K562 (cell line): ENCODE results near the gene TSPAN18. TPM values are rescaled to one million over a fixed set of nuclear protein-coding genes. Genes with fewer than 3 reads are reported as not detected.

Experiments
- ATAC-seq: fragments of 200-7000 bp; cut with Tn5 transposase; 3 replicates; pipeline ENCODE4 v1.9.1; 2020; ENCODE audit warnings: moderate library complexity
- BruUV-seq: library from RNA; stranded (reverse); fragments of 400-500 nt; replicated peaks from 2 replicates; lab custom pipeline; 2021; lab: Mats Ljungman, UMichigan
- CTCF ChIA-PET: fragments of 300-600 bp; formaldehyde crosslinking; extraction: SDS; loops from one replicate; lab custom pipeline; 2021; ENCODE audit warnings: low intra/inter-chr PET ratio; lab: Yijun Ruan, JAX
- POLR2A ChIA-PET: fragments of 300-600, 350-650 bp; sonication (Branson Sonifier 250); formaldehyde crosslinking; extraction: SDS; loops from one replicate; lab custom pipeline; 2021; ENCODE audit warnings: antibody characterized with exemption, inconsistent platforms; lab: Yijun Ruan, JAX
- DNase-seq, 4 experiments: peaks; one replicate each; pipeline versions ENCODE4 v3.0.0 to v3.0.0-alpha.2; 2011 to 2018; ENCODE audit warnings: low spot score in 3 of 4, mixed read lengths in 3 of 4; ENCODE audit errors: extremely low read depth in 1 of 4
- FAIRE-seq: peaks from 2 replicates; lab custom pipeline; 2011; peaks lifted over from hg19 to GRCh38; lab: Jason Lieb, UNC
- H2AFZ ChIP-seq: 2 replicates; pipeline ENCODE4 v1.6.0; 2011; ENCODE audit warnings: low read depth, low read length, control low read depth, inconsistent platforms
- H3K27ac ChIP-seq: fragments of 200-600 bp; 3 replicates; pipeline ENCODE4 v1.8.0; 2011; ENCODE audit warnings: low read depth, mild to moderate bottlenecking, control low read depth, inconsistent platforms, low read length, moderate library complexity, mixed read lengths; ENCODE audit errors: extremely low read depth
- H3K27me3 ChIP-seq, 2 experiments: fragments of 300-600 bp in 1 of 2; 2 replicates in 1 of 2; 3 replicates in 1 of 2; pipeline versions ENCODE4 v1.6.0 to v1.8.0; 2011; ENCODE audit warnings: inconsistent platforms in 2 of 2, low read length in 2 of 2, mild to moderate bottlenecking in 1 of 2, mixed read lengths in 1 of 2, moderate library complexity in 1 of 2; ENCODE audit not compliant: control insufficient read depth in 2 of 2, insufficient read depth in 2 of 2
- H3K36me3 ChIP-seq: fragments of 300-600 bp; 3 replicates; pipeline ENCODE4 v1.8.0; 2011; ENCODE audit warnings: mild to moderate bottlenecking, low read length, inconsistent platforms; ENCODE audit not compliant: control insufficient read depth, insufficient read depth
- H3K4me1 ChIP-seq, 2 experiments: fragments of 200-600 bp in 1 of 2; replicated peaks in 1 of 2; 2 replicates in 1 of 2; 3 replicates in 1 of 2; pipeline versions ENCODE4 v1.5.1 to v1.8.0; 2011; ENCODE audit warnings: inconsistent platforms in 2 of 2, low read length in 2 of 2, mild to moderate bottlenecking in 1 of 2, mixed read lengths in 1 of 2, moderate library complexity in 1 of 2; ENCODE audit not compliant: control insufficient read depth in 2 of 2, insufficient read depth in 2 of 2
- H3K4me2 ChIP-seq: 2 replicates; pipeline ENCODE4 v1.6.1; 2011; ENCODE audit warnings: low read length, control low read depth, inconsistent platforms, mixed read lengths; ENCODE audit not compliant: insufficient read depth
- H3K4me3 ChIP-seq: fragments of 200-600 bp; sonication (generic), shearing (Covaris generic); 2 replicates; pipeline ENCODE4 v1.5.1; 2016; ENCODE audit warnings: control low read depth, inconsistent platforms
- H3K79me2 ChIP-seq: fragments of 200-600 bp; 3 replicates; pipeline ENCODE4 v1.8.0; 2011; ENCODE audit warnings: low read length, inconsistent platforms; ENCODE audit not compliant: control insufficient read depth, insufficient read depth
- H3K9ac ChIP-seq, 2 experiments: 2 replicates each; pipeline versions ENCODE4 v1.6.0 to v1.6.1; 2011; ENCODE audit warnings: low read depth in 2 of 2, low read length in 2 of 2, control low read depth in 1 of 2, inconsistent platforms in 1 of 2, mild to moderate bottlenecking in 1 of 2, mixed read lengths in 1 of 2; ENCODE audit not compliant: insufficient read depth in 1 of 2
- H3K9me1 ChIP-seq: one replicate; pipeline ENCODE4 v1.6.0; 2011; ENCODE audit warnings: inconsistent platforms, mild to moderate bottlenecking, low read length, moderate library complexity; ENCODE audit not compliant: control insufficient read depth, insufficient read depth
- H3K9me3 ChIP-seq: replicated peaks from 2 replicates; pipeline ENCODE4 v1.5.1; 2011; ENCODE audit warnings: low read depth, low read length, inconsistent platforms; ENCODE audit not compliant: control insufficient read depth, insufficient read depth
- H4K20me1 ChIP-seq: replicated peaks from 2 replicates; pipeline ENCODE4 v1.6.1; 2011; ENCODE audit warnings: low read length, inconsistent platforms, mixed read lengths; ENCODE audit not compliant: control insufficient read depth, insufficient read depth
- ERF ChIP-seq: fragments of 450-650 bp; formaldehyde crosslinking; IDR thresholded peaks from 2 replicates; pipeline ENCODE4 v1.4.0; 2020; ENCODE audit warnings: mild to moderate bottlenecking, mixed read lengths
- OTX1 ChIP-seq: fragments of 450-650 bp; formaldehyde crosslinking; IDR thresholded peaks from 2 replicates; pipeline ENCODE4 v1.4.0; 2022; ENCODE audit warnings: mild to moderate bottlenecking
- THRB ChIP-seq: fragments of 450-650 bp; formaldehyde crosslinking; conservative IDR thresholded peaks from 2 replicates; pipeline ENCODE4 v1.4.0; 2022; ENCODE audit warnings: mild to moderate bottlenecking, missing genetic modification characterization
- TRIM28 ChIP-seq: fragments of 450-650 bp; IDR thresholded peaks from 2 replicates; pipeline ENCODE4 v1.6.1; 2017
- TSC22D4 ChIP-seq: fragments of 450-650 bp; IDR thresholded peaks from 2 replicates; pipeline ENCODE4 v1.6.1; 2016; ENCODE audit warnings: missing genetic modification characterization, missing biosample characterization, control low read depth
- ZBTB26 ChIP-seq: fragments of 450-650 bp; formaldehyde crosslinking; IDR thresholded peaks from 2 replicates; pipeline ENCODE4 v1.4.0; 2022; ENCODE audit warnings: missing genetic modification characterization
- ZBTB43 ChIP-seq: sonication (generic); formaldehyde crosslinking; IDR thresholded peaks from 2 replicates; pipeline ENCODE4 v1.8.0; 2023; ENCODE audit warnings: mild to moderate bottlenecking, missing genetic modification reagents
- ZNF511 ChIP-seq: sonication (generic); formaldehyde crosslinking; IDR thresholded peaks from 2 replicates; pipeline ENCODE4 v1.8.0; 2022; ENCODE audit warnings: mild to moderate bottlenecking, missing genetic modification reagents
- WGBS: fragments of 100-300 bp; shearing (Covaris generic); methylation state at CpG from one replicate; pipeline ENCODE4 v1.1.6; 2016; ENCODE audit warnings: low coverage, mixed read lengths; ENCODE audit not compliant: insufficient coverage; ENCODE audit errors: missing lambda C conversion rate; 5-methylcytosine and 5-hydroxymethylcytosine counted together
- in situ Hi-C: fragments of 300-500 bp; cut with MboI; formaldehyde crosslinking; loops from 4 replicates; pipeline ENCODE4 v1.15.0; 2018; ENCODE audit warnings: inconsistent platforms, mixed read lengths
- intact Hi-C: fragments of 100-400 bp; cut with micrococcal nuclease; formaldehyde crosslinking; loops from 2 replicates; pipeline ENCODE4 v1.14.2; 2022
- polyA plus RNA-seq, 8 experiments: library from polyadenylated mRNA; depleted of rRNA in 4 of 8; stranded (reverse) in 5 of 8; unstranded in 3 of 8; fragments of >200 nt; fragmentation: Nextera tagmentation in 2 of 8; fragmentation: Illumina TruSeq in 1 of 8; extraction: Ambion mirVana in 2 of 8; extraction: Trizol in 1 of 8; gene quantifications; 2 replicates each; pipeline versions ENCODE4 v1.2.1 to v1.2.3, GENCODE V29; 2011 to 2014; ENCODE audit warnings: inconsistent platforms in 1 of 8, missing spikeins in 1 of 8
- total RNA-seq, 7 experiments: library from RNA; depleted of rRNA in 6 of 7; stranded (reverse); fragments of >200 nt in 6 of 7; fragmentation: Illumina TruSeq in 2 of 7; extraction: Trizol in 2 of 7; gene quantifications; 2 replicates each; pipeline versions ENCODE4 v1.2.1 to v1.2.3, GENCODE V29; 2011 to 2021; ENCODE audit warnings: low replicate concordance in 1 of 7

Gene TSPAN18
- total and polyA plus RNA-seq, 9 of the 15 experiments (the other 6 are each of a cell fraction or from before 2014, with no cell fraction given): 0.17 to 0.35 (median 0.22) TPM; not detected in 4

DNA sequence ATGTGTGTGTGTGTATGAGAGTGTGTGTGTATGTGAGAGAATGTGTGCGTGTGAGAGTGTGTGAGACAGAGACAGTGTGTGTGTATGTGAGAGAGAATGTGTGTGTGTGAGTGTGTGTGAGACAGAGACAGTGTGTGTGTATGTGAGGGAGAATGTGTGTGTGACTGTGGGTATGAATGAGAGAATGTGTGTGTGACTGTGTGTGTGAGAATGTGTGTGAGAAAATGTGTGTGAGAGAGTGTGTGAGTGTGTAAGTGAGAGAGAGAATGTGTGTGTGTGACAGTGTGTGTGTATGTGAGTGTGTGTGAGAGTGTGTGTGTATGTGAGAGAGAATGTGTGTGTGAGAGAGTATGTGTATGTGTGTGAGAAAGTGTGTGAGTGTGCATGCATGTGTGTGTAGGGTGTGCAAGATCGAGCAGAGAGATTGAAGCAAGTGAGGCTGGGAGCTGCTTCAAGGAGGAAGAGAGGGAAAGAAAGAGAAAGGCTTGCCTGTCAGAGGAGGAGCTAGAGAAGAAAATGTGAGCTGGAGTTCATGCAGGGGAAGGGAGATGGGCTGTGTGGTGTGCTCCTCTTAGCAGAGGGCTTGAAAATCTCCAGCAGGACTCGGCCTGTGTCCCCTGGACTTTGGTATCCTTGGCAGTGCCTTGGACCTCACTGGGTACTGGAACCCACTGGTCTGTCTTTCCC, 251.7 kb downstream of the TSPAN18 start:
- H3K27me3 ChIP-seq: peaks cover 0 to 55% of the 10 kb centered on the region in 2 experiments; a peak in 3 of 5 replicates
- intact Hi-C loops (loop anchor here (5.0 kb wide), 1 partner anchor 41 kb away; no protein-coding TSS in a partner anchor), in situ Hi-C loops (no loop called here)
- POLR2A ChIA-PET: interaction anchor here (0.6 kb wide), 1 partner anchor 237 kb away, joined by 3 read pairs; no protein-coding TSS in a partner anchor
- 0 out of 2 replicates have a peak, but pooled peaks cover 10% of the 10 kb centered on the region for H4K20me1 ChIP-seq
- H3K9me3 ChIP-seq: no peaks in the 10 kb centered on the region
- H3K4me2 ChIP-seq: no peak overlapping the region
- no peak for DNase-seq
- 0% methylated on average over 3 of the region's 3 CpGs for WGBS
- no peaks in the 10 kb centered on the region for H3K36me3 ChIP-seq
- TF ChIP-seq THRB (CRISPR knock-in tag) (0 out of 2 replicates have a peak, but pooled peaks have one; percentile 14), TRIM28 (no peak), ZBTB43 (CRISPR knock-in tag) (peak; percentile 96), ERF (no peak), TSC22D4 (tag) (peak; percentile 96; the same call in 1 of the 2 replicates), ZNF511 (CRISPR knock-in tag) (no peak), ZBTB26 (CRISPR knock-in tag) (peak; percentile 80; the same call in 1 of the 2 replicates), OTX1 (CRISPR knock-in tag) (peak; percentile 10; the same call in 1 of the 2 replicates)
- H2AFZ ChIP-seq: no peak overlapping the region
- no peak overlapping the region for H3K4me3 ChIP-seq
- H3K9ac ChIP-seq: no peak overlapping the region
- CTCF ChIA-PET: no interaction called here
- H3K4me1 ChIP-seq: no peaks in the 10 kb centered on the region
- H3K9me1 ChIP-seq: no peaks in the 10 kb centered on the region
- H3K79me2 ChIP-seq: no peaks in the 10 kb centered on the region
- FAIRE-seq: no peak
- H3K27ac ChIP-seq: no peak overlapping the region
- ATAC-seq: no peak
- BruUV-seq: no TSS peak
